H1 (cell line): Measurements from ENCODE around the gene SPDEF.

Experiments used
- BCL11A ChIP-seq, 2 experiments: IDR thresholded peaks; one replicate each; pipeline ENCODE4 v1.6.1; 2011; ENCODE audit warnings: low read depth in 2 of 2, low read length in 2 of 2, mild to moderate bottlenecking in 2 of 2
- CEBPB ChIP-seq: IDR thresholded peaks from 2 replicates; pipeline ENCODE4 v1.6.1; 2012; ENCODE audit warnings: low read depth, low read length
- EP300 ChIP-seq, 2 experiments: IDR thresholded peaks; 1 replicate in 1 of 2; 2 replicates in 1 of 2; pipeline ENCODE4 v1.6.1; 2011 to 2012; ENCODE audit warnings: low read depth in 2 of 2, low read length in 2 of 2, mild to moderate bottlenecking in 2 of 2, borderline replicate concordance in 1 of 2, inconsistent platforms in 1 of 2, moderate library complexity in 1 of 2
- EZH2 ChIP-seq: fragments of 200-600 bp; sonication (generic); IDR thresholded peaks from 2 replicates; pipeline ENCODE4 v1.7.1; 2012; ENCODE audit warnings: low read depth, mild to moderate bottlenecking, moderate library complexity, low read length, inconsistent platforms; ENCODE audit not compliant: severe bottlenecking
- HDAC6 ChIP-seq: IDR thresholded peaks from one replicate; pipeline ENCODE4 v1.7.1; 2012; ENCODE audit warnings: low read depth, mild to moderate bottlenecking, inconsistent platforms, low read length, moderate library complexity
- MAX ChIP-seq: IDR thresholded peaks from 2 replicates; pipeline ENCODE4 v1.6.1; 2012; ENCODE audit warnings: inconsistent platforms
- POLR2A ChIP-seq, 2 experiments: IDR thresholded peaks; 1 replicate in 1 of 2; 2 replicates in 1 of 2; pipeline ENCODE4 v1.6.1; 2011; ENCODE audit warnings: low read depth in 2 of 2, low read length in 2 of 2, mild to moderate bottlenecking in 2 of 2; ENCODE audit errors: control extremely low read depth in 1 of 2
- SIN3A ChIP-seq, 2 experiments: IDR thresholded peaks in 1 of 2; conservative IDR thresholded peaks in 1 of 2; 2 replicates each; pipeline ENCODE4 v1.6.1; 2011 to 2012; ENCODE audit warnings: low read length in 2 of 2, improper control_type of control experiment in 1 of 2, low read depth in 1 of 2, mild to moderate bottlenecking in 1 of 2
- TAF1 ChIP-seq: IDR thresholded peaks from 2 replicates; pipeline ENCODE4 v1.6.1; 2011; ENCODE audit warnings: mild to moderate bottlenecking, low read depth, low read length
- USF2 ChIP-seq: IDR thresholded peaks from 2 replicates; pipeline ENCODE4 v1.6.1; 2011; ENCODE audit warnings: low read length, improper control_type of control experiment
- ZNF274 ChIP-seq: IDR thresholded peaks from 2 replicates; pipeline ENCODE4 v1.7.0; 2012; ENCODE audit warnings: low read length, borderline replicate concordance; ENCODE audit errors: extremely low read depth
- TF ChIP-seq, protein P1 (sequence below), 3 experiments: IDR thresholded peaks; 1 replicate in 2 of 3; 2 replicates in 1 of 3; pipeline versions ENCODE4 v1.5.1 to v1.6.1; 2011; ENCODE audit warnings: low read length in 3 of 3, mild to moderate bottlenecking in 3 of 3, inconsistent platforms in 2 of 3, low read depth in 1 of 3, moderate library complexity in 1 of 3; ENCODE audit not compliant: insufficient read depth in 1 of 3; ENCODE audit errors: control extremely low read depth in 1 of 3
- TF ChIP-seq, protein P2 (sequence below): IDR thresholded peaks from 2 replicates; pipeline ENCODE4 v1.6.1; 2012; ENCODE audit warnings: low read length, inconsistent platforms

DNA sequence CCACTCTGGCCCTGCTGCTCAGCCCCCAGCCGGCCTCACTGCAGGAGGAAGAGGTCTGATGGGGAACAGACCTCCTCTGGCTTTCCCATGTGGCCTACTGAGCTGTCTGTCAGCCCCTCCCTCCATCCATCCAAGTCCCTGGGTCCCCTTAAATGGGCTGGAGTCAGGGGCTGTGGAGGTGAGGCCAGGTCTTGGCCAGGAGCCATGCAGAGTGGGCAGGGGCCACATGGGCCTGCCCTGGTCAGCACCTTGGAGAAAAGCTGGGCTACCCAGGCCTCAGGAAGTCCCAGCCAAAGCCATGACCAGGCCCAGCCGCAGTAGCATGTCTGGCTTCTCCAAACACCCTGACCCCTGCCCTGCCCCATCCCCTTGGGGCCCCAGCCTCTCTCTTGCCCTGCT is 6.3 kb downstream of the SPDEF start:
- TF ChIP-seq USF2: no peak
- no peak for TF ChIP-seq SIN3A (conservative IDR thresholded peaks at IDR 0.05 in 1 of 2, IDR thresholded peaks at IDR 0.05 in 1 of 2; ENCODE audit: low read depth in 1 of 2, low read length in 2 of 2)
- no peak for TF ChIP-seq TAF1
- TF ChIP-seq ZNF274: no peak
- no peak for TF ChIP-seq HDAC6
- TF ChIP-seq, protein P1, sequence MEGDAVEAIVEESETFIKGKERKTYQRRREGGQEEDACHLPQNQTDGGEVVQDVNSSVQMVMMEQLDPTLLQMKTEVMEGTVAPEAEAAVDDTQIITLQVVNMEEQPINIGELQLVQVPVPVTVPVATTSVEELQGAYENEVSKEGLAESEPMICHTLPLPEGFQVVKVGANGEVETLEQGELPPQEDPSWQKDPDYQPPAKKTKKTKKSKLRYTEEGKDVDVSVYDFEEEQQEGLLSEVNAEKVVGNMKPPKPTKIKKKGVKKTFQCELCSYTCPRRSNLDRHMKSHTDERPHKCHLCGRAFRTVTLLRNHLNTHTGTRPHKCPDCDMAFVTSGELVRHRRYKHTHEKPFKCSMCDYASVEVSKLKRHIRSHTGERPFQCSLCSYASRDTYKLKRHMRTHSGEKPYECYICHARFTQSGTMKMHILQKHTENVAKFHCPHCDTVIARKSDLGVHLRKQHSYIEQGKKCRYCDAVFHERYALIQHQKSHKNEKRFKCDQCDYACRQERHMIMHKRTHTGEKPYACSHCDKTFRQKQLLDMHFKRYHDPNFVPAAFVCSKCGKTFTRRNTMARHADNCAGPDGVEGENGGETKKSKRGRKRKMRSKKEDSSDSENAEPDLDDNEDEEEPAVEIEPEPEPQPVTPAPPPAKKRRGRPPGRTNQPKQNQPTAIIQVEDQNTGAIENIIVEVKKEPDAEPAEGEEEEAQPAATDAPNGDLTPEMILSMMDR (IDR thresholded peaks at IDR 0.05; ENCODE audit: control extremely low read depth in 1 of 3, insufficient read depth in 1 of 3, low read depth in 1 of 3, low read length in 3 of 3): no peak
- TF ChIP-seq EP300 (IDR thresholded peaks at IDR 0.05; ENCODE audit: borderline replicate concordance in 1 of 2, low read depth in 2 of 2, low read length in 2 of 2): no peak
- no peak for TF ChIP-seq CEBPB
- no peak for TF ChIP-seq EZH2
- TF ChIP-seq MAX: no peak
- TF ChIP-seq, protein P2, sequence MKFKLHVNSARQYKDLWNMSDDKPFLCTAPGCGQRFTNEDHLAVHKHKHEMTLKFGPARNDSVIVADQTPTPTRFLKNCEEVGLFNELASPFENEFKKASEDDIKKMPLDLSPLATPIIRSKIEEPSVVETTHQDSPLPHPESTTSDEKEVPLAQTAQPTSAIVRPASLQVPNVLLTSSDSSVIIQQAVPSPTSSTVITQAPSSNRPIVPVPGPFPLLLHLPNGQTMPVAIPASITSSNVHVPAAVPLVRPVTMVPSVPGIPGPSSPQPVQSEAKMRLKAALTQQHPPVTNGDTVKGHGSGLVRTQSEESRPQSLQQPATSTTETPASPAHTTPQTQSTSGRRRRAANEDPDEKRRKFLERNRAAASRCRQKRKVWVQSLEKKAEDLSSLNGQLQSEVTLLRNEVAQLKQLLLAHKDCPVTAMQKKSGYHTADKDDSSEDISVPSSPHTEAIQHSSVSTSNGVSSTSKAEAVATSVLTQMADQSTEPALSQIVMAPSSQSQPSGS: no peak
- TF ChIP-seq POLR2A (IDR thresholded peaks at IDR 0.05; ENCODE audit: control extremely low read depth in 1 of 2, low read depth in 2 of 2, low read length in 2 of 2): no peak
- TF ChIP-seq BCL11A (IDR thresholded peaks at IDR 0.05; ENCODE audit: low read depth in 2 of 2, low read length in 2 of 2): no peak
